ENCODE results near the gene DSCAM. TPM values are rescaled to one million over a fixed set of nuclear protein-coding genes. Genes with fewer than 3 reads are reported as not detected.

Gene DSCAM
- total RNA-seq, 1 experiment from 2014 or later = 0.13 TPM

DNA sequence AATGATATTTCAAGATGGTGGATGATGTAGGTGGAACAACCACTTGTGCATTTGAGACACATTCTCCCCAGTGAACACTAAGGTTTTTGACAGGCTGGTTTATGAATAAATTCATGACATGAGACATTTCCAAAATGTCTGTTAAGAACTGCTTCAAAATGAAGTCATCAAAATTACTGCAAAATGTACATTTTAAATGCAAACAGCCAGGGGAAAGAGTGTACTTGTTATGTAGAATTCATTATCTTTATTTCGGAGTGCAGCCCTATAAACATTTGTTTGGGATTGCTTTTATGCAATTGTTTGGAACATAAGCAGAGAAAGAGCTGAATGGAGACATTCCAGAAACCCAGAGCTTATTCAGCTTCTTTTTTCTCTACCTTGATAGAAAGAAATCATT lies 49.5 kb downstream of the DSCAM start:
- Mint-ChIP-seq H3K4me1 (no peaks in the 10 kb centered on the region), H3K27ac (no peak overlapping the region), H3K36me3 (peaks cover 31% of the 10 kb centered on the region), H3K4me3 (no peak overlapping the region), H3K9me3 (peaks cover 57% of the 10 kb centered on the region), H3K27me3 (ENCODE audit: low read depth) (no peaks in the 10 kb centered on the region)
- ATAC-seq (no peak), DNase-seq (ENCODE audit: low spot score) (no peak)
- TF ChIP-seq ATF1 (CRISPR knock-in tag; IDR thresholded peaks at IDR 0.05) (no peak), TEAD1 (CRISPR knock-in tag; IDR thresholded peaks at IDR 0.05) (no peak), CREM (CRISPR knock-in tag; IDR thresholded peaks at IDR 0.05) (no peak), ZNF671 (CRISPR knock-in tag; IDR thresholded peaks at IDR 0.05) (no peak), ZNF138 (CRISPR knock-in tag; conservative IDR thresholded peaks at IDR 0.05) (no peak), JAZF1 (CRISPR knock-in tag; IDR thresholded peaks at IDR 0.05) (no peak), SOX15 (CRISPR knock-in tag; IDR thresholded peaks at IDR 0.05) (no peak), JUN (CRISPR knock-in tag; IDR thresholded peaks at IDR 0.05) (no peak)
- TF ChIP-seq, protein P1, sequence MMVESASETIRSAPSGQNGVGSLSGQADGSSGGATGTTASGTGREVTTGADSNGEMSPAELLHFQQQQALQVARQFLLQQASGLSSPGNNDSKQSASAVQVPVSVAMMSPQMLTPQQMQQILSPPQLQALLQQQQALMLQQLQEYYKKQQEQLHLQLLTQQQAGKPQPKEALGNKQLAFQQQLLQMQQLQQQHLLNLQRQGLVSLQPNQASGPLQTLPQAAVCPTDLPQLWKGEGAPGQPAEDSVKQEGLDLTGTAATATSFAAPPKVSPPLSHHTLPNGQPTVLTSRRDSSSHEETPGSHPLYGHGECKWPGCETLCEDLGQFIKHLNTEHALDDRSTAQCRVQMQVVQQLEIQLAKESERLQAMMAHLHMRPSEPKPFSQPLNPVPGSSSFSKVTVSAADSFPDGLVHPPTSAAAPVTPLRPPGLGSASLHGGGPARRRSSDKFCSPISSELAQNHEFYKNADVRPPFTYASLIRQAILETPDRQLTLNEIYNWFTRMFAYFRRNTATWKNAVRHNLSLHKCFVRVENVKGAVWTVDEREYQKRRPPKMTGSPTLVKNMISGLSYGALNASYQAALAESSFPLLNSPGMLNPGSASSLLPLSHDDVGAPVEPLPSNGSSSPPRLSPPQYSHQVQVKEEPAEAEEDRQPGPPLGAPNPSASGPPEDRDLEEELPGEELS (CRISPR knock-in tag; IDR thresholded peaks at IDR 0.05) = no peak
- TF ChIP-seq, protein P2, sequence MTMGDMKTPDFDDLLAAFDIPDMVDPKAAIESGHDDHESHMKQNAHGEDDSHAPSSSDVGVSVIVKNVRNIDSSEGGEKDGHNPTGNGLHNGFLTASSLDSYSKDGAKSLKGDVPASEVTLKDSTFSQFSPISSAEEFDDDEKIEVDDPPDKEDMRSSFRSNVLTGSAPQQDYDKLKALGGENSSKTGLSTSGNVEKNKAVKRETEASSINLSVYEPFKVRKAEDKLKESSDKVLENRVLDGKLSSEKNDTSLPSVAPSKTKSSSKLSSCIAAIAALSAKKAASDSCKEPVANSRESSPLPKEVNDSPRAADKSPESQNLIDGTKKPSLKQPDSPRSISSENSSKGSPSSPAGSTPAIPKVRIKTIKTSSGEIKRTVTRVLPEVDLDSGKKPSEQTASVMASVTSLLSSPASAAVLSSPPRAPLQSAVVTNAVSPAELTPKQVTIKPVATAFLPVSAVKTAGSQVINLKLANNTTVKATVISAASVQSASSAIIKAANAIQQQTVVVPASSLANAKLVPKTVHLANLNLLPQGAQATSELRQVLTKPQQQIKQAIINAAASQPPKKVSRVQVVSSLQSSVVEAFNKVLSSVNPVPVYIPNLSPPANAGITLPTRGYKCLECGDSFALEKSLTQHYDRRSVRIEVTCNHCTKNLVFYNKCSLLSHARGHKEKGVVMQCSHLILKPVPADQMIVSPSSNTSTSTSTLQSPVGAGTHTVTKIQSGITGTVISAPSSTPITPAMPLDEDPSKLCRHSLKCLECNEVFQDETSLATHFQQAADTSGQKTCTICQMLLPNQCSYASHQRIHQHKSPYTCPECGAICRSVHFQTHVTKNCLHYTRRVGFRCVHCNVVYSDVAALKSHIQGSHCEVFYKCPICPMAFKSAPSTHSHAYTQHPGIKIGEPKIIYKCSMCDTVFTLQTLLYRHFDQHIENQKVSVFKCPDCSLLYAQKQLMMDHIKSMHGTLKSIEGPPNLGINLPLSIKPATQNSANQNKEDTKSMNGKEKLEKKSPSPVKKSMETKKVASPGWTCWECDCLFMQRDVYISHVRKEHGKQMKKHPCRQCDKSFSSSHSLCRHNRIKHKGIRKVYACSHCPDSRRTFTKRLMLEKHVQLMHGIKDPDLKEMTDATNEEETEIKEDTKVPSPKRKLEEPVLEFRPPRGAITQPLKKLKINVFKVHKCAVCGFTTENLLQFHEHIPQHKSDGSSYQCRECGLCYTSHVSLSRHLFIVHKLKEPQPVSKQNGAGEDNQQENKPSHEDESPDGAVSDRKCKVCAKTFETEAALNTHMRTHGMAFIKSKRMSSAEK (CRISPR knock-in tag; IDR thresholded peaks at IDR 0.05; ENCODE audit: borderline replicate concordance) = no peak
- CTCF ChIA-PET = no interaction called here
- POLR2A ChIA-PET = no interaction called here

DNA sequence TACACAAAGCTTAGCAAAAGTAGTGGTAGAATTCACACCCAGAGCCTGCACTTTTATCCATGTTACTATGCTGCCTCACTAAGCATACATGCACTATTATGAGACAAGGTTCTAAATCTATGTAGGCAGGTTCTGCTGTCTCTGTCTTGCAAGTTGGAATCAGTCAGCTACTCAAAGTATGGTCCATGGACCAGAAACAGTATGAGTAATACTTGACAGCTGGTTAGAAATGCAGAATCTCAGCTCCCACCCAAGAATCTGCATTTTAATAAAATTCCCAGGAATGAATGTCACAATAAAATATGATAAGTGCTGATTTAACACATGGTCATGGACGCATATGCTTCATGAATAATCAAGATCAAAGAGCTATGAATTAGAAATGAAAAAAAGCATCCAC lies 50.5 kb downstream of the DSCAM start:
- H3K4me3 Mint-ChIP-seq = no peak overlapping the region
- no peak overlapping the region for H3K27ac Mint-ChIP-seq
- ChIA-PET POLR2A (no interaction called here), CTCF (no interaction called here)
- H3K9me3 Mint-ChIP-seq = peaks cover 47% of the 10 kb centered on the region
- no peak for TF ChIP-seq ETV6 (CRISPR knock-in tag; IDR thresholded peaks at IDR 0.05)
- TF ChIP-seq, protein P3, sequence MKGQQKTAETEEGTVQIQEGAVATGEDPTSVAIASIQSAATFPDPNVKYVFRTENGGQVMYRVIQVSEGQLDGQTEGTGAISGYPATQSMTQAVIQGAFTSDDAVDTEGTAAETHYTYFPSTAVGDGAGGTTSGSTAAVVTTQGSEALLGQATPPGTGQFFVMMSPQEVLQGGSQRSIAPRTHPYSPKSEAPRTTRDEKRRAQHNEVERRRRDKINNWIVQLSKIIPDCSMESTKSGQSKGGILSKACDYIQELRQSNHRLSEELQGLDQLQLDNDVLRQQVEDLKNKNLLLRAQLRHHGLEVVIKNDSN (CRISPR knock-in tag; IDR thresholded peaks at IDR 0.05) = no peak
- DNase-seq (ENCODE audit: low spot score) (no peak), ATAC-seq (no peak)
- H3K36me3 Mint-ChIP-seq = peaks cover 30% of the 10 kb centered on the region
- no peaks in the 10 kb centered on the region for H3K4me1 Mint-ChIP-seq
- no peaks in the 10 kb centered on the region for H3K27me3 Mint-ChIP-seq (ENCODE audit: low read depth)

DNA sequence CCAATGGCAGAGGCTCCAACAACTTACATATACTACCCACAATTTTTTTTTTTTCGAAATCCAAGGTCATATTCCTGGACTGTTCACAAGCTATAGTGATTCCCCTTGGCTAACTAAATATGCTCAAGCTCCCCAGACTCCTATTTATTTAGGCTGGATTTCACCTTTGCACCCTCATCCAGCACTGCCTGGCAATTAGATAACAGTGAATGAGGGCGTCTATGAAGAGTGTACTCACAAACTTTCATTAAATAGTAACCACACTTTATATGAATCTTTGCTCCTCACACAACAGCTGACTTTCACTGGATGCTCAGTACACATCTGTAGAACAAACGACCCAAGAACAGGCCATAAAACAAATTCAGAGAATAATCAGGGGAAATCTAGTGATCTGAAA lies 51.6 kb downstream of the DSCAM start:
- no peaks in the 10 kb centered on the region for H3K4me1 Mint-ChIP-seq
- ATAC-seq = no peak
- POLR2A ChIA-PET = no interaction called here
- H3K4me3 Mint-ChIP-seq = no peak overlapping the region
- CTCF ChIA-PET = no interaction called here
- no peak for TF ChIP-seq ETV6 (CRISPR knock-in tag; IDR thresholded peaks at IDR 0.05)
- TF ChIP-seq, protein P2 (CRISPR knock-in tag; IDR thresholded peaks at IDR 0.05; ENCODE audit: borderline replicate concordance) = no peak
- TF ChIP-seq, protein P4, sequence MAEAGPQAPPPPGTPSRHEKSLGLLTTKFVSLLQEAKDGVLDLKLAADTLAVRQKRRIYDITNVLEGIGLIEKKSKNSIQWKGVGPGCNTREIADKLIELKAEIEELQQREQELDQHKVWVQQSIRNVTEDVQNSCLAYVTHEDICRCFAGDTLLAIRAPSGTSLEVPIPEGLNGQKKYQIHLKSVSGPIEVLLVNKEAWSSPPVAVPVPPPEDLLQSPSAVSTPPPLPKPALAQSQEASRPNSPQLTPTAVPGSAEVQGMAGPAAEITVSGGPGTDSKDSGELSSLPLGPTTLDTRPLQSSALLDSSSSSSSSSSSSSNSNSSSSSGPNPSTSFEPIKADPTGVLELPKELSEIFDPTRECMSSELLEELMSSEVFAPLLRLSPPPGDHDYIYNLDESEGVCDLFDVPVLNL (CRISPR knock-in tag; IDR thresholded peaks at IDR 0.05; ENCODE audit: borderline replicate concordance, low read depth) = no peak
- TF ChIP-seq, protein P5, sequence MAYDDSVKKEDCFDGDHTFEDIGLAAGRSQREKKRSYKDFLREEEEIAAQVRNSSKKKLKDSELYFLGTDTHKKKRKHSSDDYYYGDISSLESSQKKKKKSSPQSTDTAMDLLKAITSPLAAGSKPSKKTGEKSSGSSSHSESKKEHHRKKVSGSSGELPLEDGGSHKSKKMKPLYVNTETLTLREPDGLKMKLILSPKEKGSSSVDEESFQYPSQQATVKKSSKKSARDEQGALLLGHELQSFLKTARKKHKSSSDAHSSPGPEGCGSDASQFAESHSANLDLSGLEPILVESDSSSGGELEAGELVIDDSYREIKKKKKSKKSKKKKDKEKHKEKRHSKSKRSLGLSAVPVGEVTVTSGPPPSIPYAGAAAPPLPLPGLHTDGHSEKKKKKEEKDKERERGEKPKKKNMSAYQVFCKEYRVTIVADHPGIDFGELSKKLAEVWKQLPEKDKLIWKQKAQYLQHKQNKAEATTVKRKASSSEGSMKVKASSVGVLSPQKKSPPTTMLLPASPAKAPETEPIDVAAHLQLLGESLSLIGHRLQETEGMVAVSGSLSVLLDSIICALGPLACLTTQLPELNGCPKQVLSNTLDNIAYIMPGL (CRISPR knock-in tag; IDR thresholded peaks at IDR 0.05) = no peak
- no peak for TF ChIP-seq CREM (CRISPR knock-in tag; IDR thresholded peaks at IDR 0.05)
- TF ChIP-seq RORB (CRISPR knock-in tag; IDR thresholded peaks at IDR 0.05) = no peak
- no peaks in the 10 kb centered on the region for H3K27me3 Mint-ChIP-seq (ENCODE audit: low read depth)
- peaks cover 36% of the 10 kb centered on the region for H3K9me3 Mint-ChIP-seq
- no peak overlapping the region for H3K27ac Mint-ChIP-seq
- no peak for DNase-seq (ENCODE audit: low spot score)
- peaks cover 21% of the 10 kb centered on the region for H3K36me3 Mint-ChIP-seq
